HCT116 (cell line): ENCODE results near the gene SMPX. TPM values are rescaled to one million over a fixed set of nuclear protein-coding genes. Genes with fewer than 3 reads are reported as not detected.

ENCODE experiments used
- ATAC-seq: fragments of 200-7000 bp; cut with Tn5 transposase; 2 replicates; pipeline ENCODE4 v1.9.1; 2020; ENCODE audit warnings: mild to moderate bottlenecking, moderate library complexity
- BruUV-seq: library from RNA; stranded (reverse); fragments of 400-500 nt; replicated peaks from 2 replicates; lab custom pipeline; 2021; lab: Mats Ljungman, UMichigan
- CTCF ChIA-PET: fragments of 300-600 bp; sonication (Branson Sonifier 250); formaldehyde crosslinking; loops from one replicate; lab custom pipeline; 2021; ENCODE audit warnings: antibody characterized with exemption; lab: Charles Lee
- POLR2A ChIA-PET: fragments of 300-600, 350-600 bp; sonication (Branson Sonifier 250); formaldehyde crosslinking; loops from one replicate; lab custom pipeline; 2021; ENCODE audit warnings: antibody characterized with exemption; lab: Charles Lee
- RAD21 ChIA-PET, 2 experiments: fragments of 300-600 bp; sonication (Branson Sonifier 250); formaldehyde crosslinking; loops; one replicate each; lab custom pipeline; 2023; ENCODE audit warnings: low total read pairs in 2 of 2; ENCODE audit not compliant: uncharacterized antibody in 2 of 2, unreplicated experiment in 2 of 2, low non-redundant PET in 1 of 2; lab: Charles Lee
- DNase-seq: peaks from one replicate; pipeline ENCODE4 v3.0.0-alpha.2; 2010; ENCODE audit warnings: low read depth, low spot score
- H2AFZ ChIP-seq: fragments of 200-600 bp; shearing (Covaris generic), sonication (generic); 2 replicates; pipeline ENCODE4 v1.6.1; 2017; ENCODE audit warnings: low read depth, mixed run types, mixed read lengths, antibody characterized with exemption, low read length; ENCODE audit not compliant: poor library complexity, severe bottlenecking
- H3K27ac ChIP-seq: 2 replicates; pipeline ENCODE4 v1.5.1; 2012; ENCODE audit warnings: low read depth, low read length
- H3K27me3 ChIP-seq: fragments of 200-600 bp; sonication (generic); 2 replicates; pipeline ENCODE4 v1.6.1; 2016; ENCODE audit warnings: mixed run types, low read length, mixed read lengths; ENCODE audit not compliant: insufficient read depth
- H3K36me3 ChIP-seq, 2 experiments: fragments of 200-500 bp in 1 of 2; fragments of 200-600 bp in 1 of 2; sonication (Bioruptor generic) in 1 of 2; sonication (generic) in 1 of 2; 2 replicates each; pipeline versions ENCODE4 v1.5.1 to v1.6.1; 2014 to 2016; ENCODE audit warnings: low read length in 2 of 2, inconsistent platforms in 1 of 2, mixed read lengths in 1 of 2, mixed run types in 1 of 2; ENCODE audit not compliant: insufficient read depth in 2 of 2, control insufficient read depth in 1 of 2
- H3K4me1 ChIP-seq, 2 experiments: fragments of 200-600 bp in 1 of 2; sonication (generic) in 1 of 2; 2 replicates each; pipeline versions ENCODE4 v1.5.1 to v1.6.1; 2012 to 2017; ENCODE audit warnings: low read length in 2 of 2, inconsistent platforms in 1 of 2, mild to moderate bottlenecking in 1 of 2, mixed read lengths in 1 of 2, mixed run types in 1 of 2, moderate library complexity in 1 of 2; ENCODE audit not compliant: insufficient read depth in 2 of 2, control insufficient read depth in 1 of 2
- H3K4me2 ChIP-seq: fragments of 200-600 bp; sonication (generic); 2 replicates; pipeline ENCODE4 v1.6.1; 2017; ENCODE audit warnings: mixed run types, low read length, mixed read lengths
- H3K4me3 ChIP-seq, 2 experiments: fragments of 200-600 bp in 1 of 2; sonication (generic) in 1 of 2; replicated peaks in 1 of 2; 2 replicates each; pipeline ENCODE4 v1.5.1; 2011 to 2016; ENCODE audit warnings: low read length in 2 of 2, control low read depth in 1 of 2, low read depth in 1 of 2, mild to moderate bottlenecking in 1 of 2, mixed read lengths in 1 of 2, mixed run types in 1 of 2
- H3K79me2 ChIP-seq: fragments of 200-600 bp; sonication (generic); 2 replicates; pipeline ENCODE4 v1.6.1; 2017; ENCODE audit warnings: mild to moderate bottlenecking, mixed run types, low read length, moderate library complexity, mixed read lengths; ENCODE audit not compliant: insufficient read depth
- H3K9ac ChIP-seq: fragments of 200-600 bp; sonication (generic); 2 replicates; pipeline ENCODE4 v1.6.1; 2016; ENCODE audit warnings: low read length, mixed read lengths
- H3K9me2 ChIP-seq: fragments of 200-600 bp; sonication (generic), shearing (Covaris generic); 2 replicates; pipeline ENCODE4 v1.6.1; 2017; ENCODE audit warnings: mixed run types, mild to moderate bottlenecking, moderate library complexity; ENCODE audit not compliant: insufficient read depth
- H3K9me3 ChIP-seq, 2 experiments: fragments of 200-500 bp in 1 of 2; fragments of 200-600 bp in 1 of 2; sonication (Bioruptor generic) in 1 of 2; sonication (generic) in 1 of 2; 2 replicates each; pipeline ENCODE4 v1.6.1; 2014 to 2017; ENCODE audit warnings: low read length in 2 of 2, mixed read lengths in 2 of 2, inconsistent platforms in 1 of 2, low read depth in 1 of 2, mild to moderate bottlenecking in 1 of 2, mixed run types in 1 of 2, moderate library complexity in 1 of 2; ENCODE audit not compliant: control insufficient read depth in 1 of 2, insufficient read depth in 1 of 2
- H4K20me1 ChIP-seq: fragments of 200-600 bp; sonication (generic), shearing (Covaris generic); 2 replicates; pipeline ENCODE4 v1.6.1; 2017; ENCODE audit warnings: mixed run types, mild to moderate bottlenecking, moderate library complexity; ENCODE audit not compliant: insufficient read depth
- CBX3 ChIP-seq: IDR thresholded peaks from 2 replicates; pipeline ENCODE4 v1.6.1; 2012; ENCODE audit warnings: low read depth
- EGR1 ChIP-seq: IDR thresholded peaks from 2 replicates; pipeline ENCODE4 v1.6.1; 2012; ENCODE audit warnings: low read depth
- ELF1 ChIP-seq: IDR thresholded peaks from 2 replicates; pipeline ENCODE4 v1.6.1; 2012; ENCODE audit warnings: low read depth, borderline replicate concordance
- EZH2 ChIP-seq: fragments of 200-600 bp; sonication (generic); IDR thresholded peaks from 2 replicates; pipeline ENCODE4 v1.6.1; 2017; ENCODE audit warnings: antibody characterized with exemption, mixed run types
- EZH2phosphoT487 ChIP-seq: fragments of 200-600 bp; IDR thresholded peaks from 2 replicates; pipeline ENCODE4 v1.6.1; 2018; ENCODE audit warnings: antibody characterized with exemption, borderline replicate concordance
- FOSL1 ChIP-seq: IDR thresholded peaks from 2 replicates; pipeline ENCODE4 v1.6.1; 2012; ENCODE audit warnings: low read depth
- JUND ChIP-seq: IDR thresholded peaks from 2 replicates; pipeline ENCODE4 v1.6.1; 2012
- POLR2A ChIP-seq: IDR thresholded peaks from 2 replicates; pipeline ENCODE4 v1.7.0; 2011; ENCODE audit warnings: borderline replicate concordance; ENCODE audit not compliant: insufficient read depth, insufficient read length; ENCODE audit errors: extremely low read depth
- POLR2AphosphoS5 ChIP-seq: IDR thresholded peaks from 2 replicates; pipeline ENCODE4 v1.6.1; 2011; ENCODE audit warnings: mild to moderate bottlenecking, low read depth, low read length, moderate library complexity
- RAD21 ChIP-seq: IDR thresholded peaks from 2 replicates; pipeline ENCODE4 v1.6.1; 2012; ENCODE audit warnings: low read depth, mild to moderate bottlenecking
- SIN3A ChIP-seq: IDR thresholded peaks from 2 replicates; pipeline ENCODE4 v1.6.1; 2012; ENCODE audit warnings: low read depth
- SP1 ChIP-seq: IDR thresholded peaks from 2 replicates; pipeline ENCODE4 v1.6.1; 2012; ENCODE audit warnings: low read depth
- SRF ChIP-seq: IDR thresholded peaks from 2 replicates; pipeline ENCODE4 v1.6.1; 2012; ENCODE audit warnings: low read depth
- TCF7L2 ChIP-seq: IDR thresholded peaks from 2 replicates; pipeline ENCODE4 v1.7.0; 2011; ENCODE audit warnings: borderline replicate concordance, inconsistent platforms; ENCODE audit not compliant: insufficient read depth, insufficient read length; ENCODE audit errors: extremely low read depth
- YY1 ChIP-seq: IDR thresholded peaks from 2 replicates; pipeline ENCODE4 v1.6.1; 2011; ENCODE audit warnings: low read length, low read depth, moderate library complexity, mild to moderate bottlenecking; ENCODE audit not compliant: insufficient replicate concordance; ENCODE audit errors: extremely low read depth
- ZBTB33 ChIP-seq: IDR thresholded peaks from 2 replicates; pipeline ENCODE4 v1.6.1; 2011; ENCODE audit warnings: mild to moderate bottlenecking, low read length, moderate library complexity; ENCODE audit not compliant: insufficient replicate concordance; ENCODE audit errors: extremely low read depth
- ZFX ChIP-seq: fragments of 450-650 bp; IDR thresholded peaks from 2 replicates; pipeline ENCODE4 v1.6.1; 2017
- ZNF274 ChIP-seq: fragments of 200-500 bp; sonication (Bioruptor generic); IDR thresholded peaks from 2 replicates; pipeline ENCODE4 v1.6.1; 2014; ENCODE audit warnings: mild to moderate bottlenecking, low read depth, low read length, inconsistent platforms
- intact Hi-C: fragments of 100-400 bp; cut with micrococcal nuclease; formaldehyde crosslinking; loops from 2 replicates; pipeline ENCODE4 v1.10.0; 2022
- total RNA-seq: library from RNA; stranded (reverse); gene quantifications from one replicate; pipeline ENCODE4 v1.2.1, GENCODE V29; 2021; ENCODE audit not compliant: unreplicated experiment
- TF ChIP-seq, protein P1 (sequence below), 3 experiments: fragments of 200-600 bp in 1 of 3; sonication (generic) in 1 of 3; IDR thresholded peaks in 2 of 3; conservative IDR thresholded peaks in 1 of 3; 2 replicates each; pipeline ENCODE4 v1.5.1; 2012 to 2017; ENCODE audit warnings: low read depth in 2 of 3, low read length in 2 of 3, antibody characterized with exemption in 1 of 3, borderline replicate concordance in 1 of 3, control low read depth in 1 of 3, mild to moderate bottlenecking in 1 of 3, mixed read lengths in 1 of 3, mixed run types in 1 of 3, moderate library complexity in 1 of 3; ENCODE audit not compliant: insufficient read depth in 1 of 3
- TF ChIP-seq, protein P2 (sequence below): IDR thresholded peaks from 2 replicates; pipeline ENCODE4 v1.6.1; 2012; ENCODE audit warnings: low read depth

SMPX gene
- total RNA-seq, 1 experiment from 2014 or later, result 0.59 TPM

DNA sequence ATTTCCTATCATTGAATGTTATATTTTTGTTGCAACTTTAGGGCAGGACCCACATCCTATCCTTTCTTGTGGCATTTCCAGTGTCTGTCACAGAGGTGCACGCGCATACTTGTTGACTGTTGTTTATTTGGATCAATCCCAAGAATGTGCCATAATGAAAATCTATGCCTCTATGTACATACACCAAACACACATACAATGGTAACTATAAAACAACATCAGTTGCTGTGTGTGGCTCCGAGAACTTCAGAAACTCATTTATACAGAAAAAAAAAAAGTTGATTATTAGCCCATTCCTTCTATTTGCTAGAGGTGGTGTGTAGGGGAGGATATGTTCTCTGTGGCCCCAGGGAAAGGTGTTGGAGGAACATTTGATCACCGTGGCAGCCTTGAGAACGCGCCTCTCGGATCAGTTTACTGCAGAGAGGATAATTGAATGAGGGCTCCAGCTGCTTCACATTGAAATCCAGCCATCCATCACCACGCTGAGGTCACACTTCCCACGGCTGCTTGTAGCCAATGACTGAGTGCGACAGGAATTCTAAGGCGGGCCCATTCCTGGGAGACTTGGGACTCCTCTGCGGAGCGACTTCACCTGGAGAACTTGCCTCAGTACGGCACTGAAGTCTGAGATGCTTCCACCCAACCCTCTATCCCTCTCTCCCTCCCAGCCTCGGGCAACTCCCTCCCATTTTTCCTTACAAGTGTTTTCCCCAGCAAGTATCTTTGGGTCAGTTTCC lies 19.5 kb downstream of the SMPX start:
- no TSS peak for BruUV-seq
- H3K4me1 ChIP-seq, result no peaks in the 10 kb centered on the region
- ChIA-PET CTCF (no interaction called here), POLR2A (no interaction called here), RAD21 (no interaction called here)
- no peaks in the 10 kb centered on the region for H3K36me3 ChIP-seq
- no peaks in the 10 kb centered on the region for H4K20me1 ChIP-seq
- H3K9ac ChIP-seq, result no peak overlapping the region
- no peaks in the 10 kb centered on the region for H3K27me3 ChIP-seq
- DNase-seq (no peak), ATAC-seq (no peak)
- no peak for TF ChIP-seq POLR2AphosphoS5
- TF ChIP-seq ZBTB33, result no peak
- TF ChIP-seq TCF7L2, result no peak
- no peak for TF ChIP-seq FOSL1
- no peak for TF ChIP-seq SRF
- TF ChIP-seq ELF1, result no peak
- TF ChIP-seq, protein P1, sequence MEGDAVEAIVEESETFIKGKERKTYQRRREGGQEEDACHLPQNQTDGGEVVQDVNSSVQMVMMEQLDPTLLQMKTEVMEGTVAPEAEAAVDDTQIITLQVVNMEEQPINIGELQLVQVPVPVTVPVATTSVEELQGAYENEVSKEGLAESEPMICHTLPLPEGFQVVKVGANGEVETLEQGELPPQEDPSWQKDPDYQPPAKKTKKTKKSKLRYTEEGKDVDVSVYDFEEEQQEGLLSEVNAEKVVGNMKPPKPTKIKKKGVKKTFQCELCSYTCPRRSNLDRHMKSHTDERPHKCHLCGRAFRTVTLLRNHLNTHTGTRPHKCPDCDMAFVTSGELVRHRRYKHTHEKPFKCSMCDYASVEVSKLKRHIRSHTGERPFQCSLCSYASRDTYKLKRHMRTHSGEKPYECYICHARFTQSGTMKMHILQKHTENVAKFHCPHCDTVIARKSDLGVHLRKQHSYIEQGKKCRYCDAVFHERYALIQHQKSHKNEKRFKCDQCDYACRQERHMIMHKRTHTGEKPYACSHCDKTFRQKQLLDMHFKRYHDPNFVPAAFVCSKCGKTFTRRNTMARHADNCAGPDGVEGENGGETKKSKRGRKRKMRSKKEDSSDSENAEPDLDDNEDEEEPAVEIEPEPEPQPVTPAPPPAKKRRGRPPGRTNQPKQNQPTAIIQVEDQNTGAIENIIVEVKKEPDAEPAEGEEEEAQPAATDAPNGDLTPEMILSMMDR (IDR thresholded peaks at IDR 0.05 in 2 of 3, conservative IDR thresholded peaks at IDR 0.05 in 1 of 3; ENCODE audit: borderline replicate concordance in 1 of 3, insufficient read depth in 1 of 3, low read depth in 2 of 3, low read length in 2 of 3), result no peak
- no peak for TF ChIP-seq EZH2
- TF ChIP-seq CBX3, result no peak
- TF ChIP-seq EZH2phosphoT487, result no peak
- TF ChIP-seq ZFX, result no peak
- no peak for TF ChIP-seq EGR1
- TF ChIP-seq, protein P2, sequence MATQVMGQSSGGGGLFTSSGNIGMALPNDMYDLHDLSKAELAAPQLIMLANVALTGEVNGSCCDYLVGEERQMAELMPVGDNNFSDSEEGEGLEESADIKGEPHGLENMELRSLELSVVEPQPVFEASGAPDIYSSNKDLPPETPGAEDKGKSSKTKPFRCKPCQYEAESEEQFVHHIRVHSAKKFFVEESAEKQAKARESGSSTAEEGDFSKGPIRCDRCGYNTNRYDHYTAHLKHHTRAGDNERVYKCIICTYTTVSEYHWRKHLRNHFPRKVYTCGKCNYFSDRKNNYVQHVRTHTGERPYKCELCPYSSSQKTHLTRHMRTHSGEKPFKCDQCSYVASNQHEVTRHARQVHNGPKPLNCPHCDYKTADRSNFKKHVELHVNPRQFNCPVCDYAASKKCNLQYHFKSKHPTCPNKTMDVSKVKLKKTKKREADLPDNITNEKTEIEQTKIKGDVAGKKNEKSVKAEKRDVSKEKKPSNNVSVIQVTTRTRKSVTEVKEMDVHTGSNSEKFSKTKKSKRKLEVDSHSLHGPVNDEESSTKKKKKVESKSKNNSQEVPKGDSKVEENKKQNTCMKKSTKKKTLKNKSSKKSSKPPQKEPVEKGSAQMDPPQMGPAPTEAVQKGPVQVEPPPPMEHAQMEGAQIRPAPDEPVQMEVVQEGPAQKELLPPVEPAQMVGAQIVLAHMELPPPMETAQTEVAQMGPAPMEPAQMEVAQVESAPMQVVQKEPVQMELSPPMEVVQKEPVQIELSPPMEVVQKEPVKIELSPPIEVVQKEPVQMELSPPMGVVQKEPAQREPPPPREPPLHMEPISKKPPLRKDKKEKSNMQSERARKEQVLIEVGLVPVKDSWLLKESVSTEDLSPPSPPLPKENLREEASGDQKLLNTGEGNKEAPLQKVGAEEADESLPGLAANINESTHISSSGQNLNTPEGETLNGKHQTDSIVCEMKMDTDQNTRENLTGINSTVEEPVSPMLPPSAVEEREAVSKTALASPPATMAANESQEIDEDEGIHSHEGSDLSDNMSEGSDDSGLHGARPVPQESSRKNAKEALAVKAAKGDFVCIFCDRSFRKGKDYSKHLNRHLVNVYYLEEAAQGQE, result no peak
- no peak for TF ChIP-seq SP1
- TF ChIP-seq SIN3A, result no peak
- TF ChIP-seq YY1, result no peak
- TF ChIP-seq ZNF274, result no peak
- TF ChIP-seq JUND, result no peak
- TF ChIP-seq POLR2A, result no peak
- TF ChIP-seq RAD21, result no peak
- no peak overlapping the region for H3K4me2 ChIP-seq
- H3K27ac ChIP-seq, result no peak overlapping the region
- H3K4me3 ChIP-seq, result no peak overlapping the region
- no peaks in the 10 kb centered on the region for H3K79me2 ChIP-seq
- intact Hi-C loops, result no loop called here
- H3K9me2 ChIP-seq, result no peaks in the 10 kb centered on the region
- H3K9me3 ChIP-seq, result no peaks in the 10 kb centered on the region
- no peak overlapping the region for H2AFZ ChIP-seq
